Keratinocyte (primary cell): Measurements from ENCODE around the gene NKX2-4. TPM values are rescaled to one million over a fixed set of nuclear protein-coding genes. Genes with fewer than 3 reads are reported as not detected.

Source experiments
- DNase-seq: peaks from one replicate; pipeline ENCODE4 v3.0.0-alpha.2; 2011; ENCODE audit warnings: low read depth, missing footprints, low spot score
- FAIRE-seq: peaks from 2 replicates; lab custom pipeline; 2011; peaks lifted over from hg19 to GRCh38; lab: Jason Lieb, UNC
- H2AFZ ChIP-seq: 2 replicates; pipeline ENCODE4 v1.6.0; 2012; ENCODE audit warnings: low read length, control low read depth, inconsistent platforms; ENCODE audit not compliant: control insufficient read depth
- H3K27ac ChIP-seq: 2 replicates; pipeline ENCODE4 v1.5.1; 2011; ENCODE audit warnings: low read length; ENCODE audit not compliant: control insufficient read depth, insufficient read depth
- H3K27me3 ChIP-seq: 3 replicates; pipeline ENCODE4 v1.6.0; 2011; ENCODE audit warnings: low read length; ENCODE audit not compliant: control insufficient read depth, insufficient read depth; ENCODE audit errors: extremely low read depth
- H3K36me3 ChIP-seq, 2 experiments: 2 replicates in 1 of 2; 3 replicates in 1 of 2; pipeline ENCODE4 v1.5.1; 2011; ENCODE audit warnings: low read length in 2 of 2, mild to moderate bottlenecking in 1 of 2; ENCODE audit not compliant: control insufficient read depth in 2 of 2, insufficient read depth in 2 of 2; ENCODE audit errors: extremely low read depth in 1 of 2
- H3K4me1 ChIP-seq: 3 replicates; pipeline ENCODE4 v1.5.1; 2011; ENCODE audit warnings: low read length; ENCODE audit not compliant: control insufficient read depth, insufficient read depth; ENCODE audit errors: extremely low read depth
- H3K4me2 ChIP-seq: 3 replicates; pipeline ENCODE4 v1.6.0; 2011; ENCODE audit warnings: low read depth, low read length; ENCODE audit not compliant: control insufficient read depth, insufficient read depth; ENCODE audit errors: extremely low read depth
- H3K4me3 ChIP-seq, 3 experiments: fragments of 200-600 bp in 1 of 3; sonication (generic) in 1 of 3; 2 replicates in 2 of 3; 3 replicates in 1 of 3; pipeline ENCODE4 v1.5.1; 2011 to 2016; ENCODE audit warnings: low read length in 3 of 3, mild to moderate bottlenecking in 3 of 3, control low read depth in 2 of 3, inconsistent platforms in 1 of 3, low read depth in 1 of 3, mixed read lengths in 1 of 3, mixed run types in 1 of 3, moderate library complexity in 1 of 3; ENCODE audit not compliant: control insufficient read depth in 2 of 3, insufficient read depth in 2 of 3; ENCODE audit errors: extremely low read depth in 1 of 3
- H3K79me2 ChIP-seq: 2 replicates; pipeline ENCODE4 v1.6.0; 2012; ENCODE audit warnings: low read length; ENCODE audit not compliant: control insufficient read depth, insufficient read depth
- H3K9ac ChIP-seq: 3 replicates; pipeline ENCODE4 v1.6.0; 2011; ENCODE audit warnings: low read length; ENCODE audit not compliant: control insufficient read depth, insufficient read depth; ENCODE audit errors: extremely low read depth
- H3K9me1 ChIP-seq: 3 replicates; pipeline ENCODE4 v1.6.0; 2011; ENCODE audit warnings: low read length; ENCODE audit not compliant: control insufficient read depth, insufficient read depth; ENCODE audit errors: extremely low read depth
- H3K9me3 ChIP-seq: 2 replicates; pipeline ENCODE4 v1.5.1; 2012; ENCODE audit warnings: low read depth, low read length; ENCODE audit not compliant: control insufficient read depth
- H4K20me1 ChIP-seq: 3 replicates; pipeline ENCODE4 v1.6.0; 2011; ENCODE audit warnings: low read length; ENCODE audit not compliant: control insufficient read depth, insufficient read depth; ENCODE audit errors: extremely low read depth
- EZH2 ChIP-seq: IDR thresholded peaks from one replicate; pipeline ENCODE4 v1.6.1; 2012; ENCODE audit warnings: inconsistent platforms, mild to moderate bottlenecking, low read length, moderate library complexity
- dilution Hi-C: fragments of 300-500 bp; cut with MboI; formaldehyde crosslinking; loops from one replicate; pipeline ENCODE4 v1.7.0; 2020; ENCODE audit warnings: low sequenced_read_pairs; ENCODE audit not compliant: extremely low pct_ligation_motif_present
- polyA plus RNA-seq, 5 experiments: library from polyadenylated mRNA; depleted of rRNA in 3 of 5; stranded (reverse) in 3 of 5; stranded (forward) in 1 of 5; unstranded in 1 of 5; fragments of >200 nt; gene quantifications; 1 replicate in 1 of 5; 2 replicates in 3 of 5; 3 replicates in 1 of 5; pipeline versions ENCODE4 v1.2.1 to v1.2.3, GENCODE V29; 2011 to 2012; ENCODE audit warnings: missing spikeins in 2 of 5, low read depth in 1 of 5, low replicate concordance in 1 of 5
- TF ChIP-seq, protein P1 (sequence below), 3 experiments: IDR thresholded peaks in 1 of 3; conservative IDR thresholded peaks in 1 of 3; optimal IDR thresholded peaks in 1 of 3; 2 replicates in 2 of 3; 3 replicates in 1 of 3; pipeline versions ENCODE3 to v1.5.1; 2011; ENCODE audit warnings: low read length in 3 of 3, mild to moderate bottlenecking in 3 of 3, moderate library complexity in 2 of 3, control low read depth in 1 of 3, inconsistent platforms in 1 of 3; ENCODE audit not compliant: insufficient read depth in 2 of 3; ENCODE audit errors: extremely low read depth in 1 of 3

Gene NKX2-4
- polyA plus RNA-seq, 1 donor (not counting 4 experiments of a cell fraction or from before 2014, with no cell fraction given): not detected

DNA sequence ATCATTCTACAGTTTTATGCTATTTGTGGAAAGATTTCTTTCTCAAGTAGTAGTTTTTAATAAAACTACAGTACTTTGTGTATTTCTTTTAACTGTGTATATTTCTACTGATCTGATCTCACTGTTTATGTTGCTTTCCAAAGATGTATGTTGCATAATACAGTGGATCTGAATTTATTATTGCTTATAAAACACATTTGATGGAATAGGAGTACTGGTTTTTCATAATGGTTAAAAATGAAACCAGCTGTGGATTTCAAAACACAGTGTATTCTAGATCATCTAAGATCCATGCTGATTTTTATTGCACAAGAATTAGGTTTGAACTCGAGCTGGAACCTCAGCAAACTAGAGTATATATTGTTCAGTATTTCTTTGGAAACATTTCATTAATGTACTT lies 8.0 kb downstream of the NKX2-4 start:
- H3K4me3 ChIP-seq: no peak overlapping the region
- no peak overlapping the region for H3K9ac ChIP-seq
- H3K9me3 ChIP-seq: no peaks in the 10 kb centered on the region
- TF ChIP-seq EZH2: no peak
- TF ChIP-seq, protein P1, sequence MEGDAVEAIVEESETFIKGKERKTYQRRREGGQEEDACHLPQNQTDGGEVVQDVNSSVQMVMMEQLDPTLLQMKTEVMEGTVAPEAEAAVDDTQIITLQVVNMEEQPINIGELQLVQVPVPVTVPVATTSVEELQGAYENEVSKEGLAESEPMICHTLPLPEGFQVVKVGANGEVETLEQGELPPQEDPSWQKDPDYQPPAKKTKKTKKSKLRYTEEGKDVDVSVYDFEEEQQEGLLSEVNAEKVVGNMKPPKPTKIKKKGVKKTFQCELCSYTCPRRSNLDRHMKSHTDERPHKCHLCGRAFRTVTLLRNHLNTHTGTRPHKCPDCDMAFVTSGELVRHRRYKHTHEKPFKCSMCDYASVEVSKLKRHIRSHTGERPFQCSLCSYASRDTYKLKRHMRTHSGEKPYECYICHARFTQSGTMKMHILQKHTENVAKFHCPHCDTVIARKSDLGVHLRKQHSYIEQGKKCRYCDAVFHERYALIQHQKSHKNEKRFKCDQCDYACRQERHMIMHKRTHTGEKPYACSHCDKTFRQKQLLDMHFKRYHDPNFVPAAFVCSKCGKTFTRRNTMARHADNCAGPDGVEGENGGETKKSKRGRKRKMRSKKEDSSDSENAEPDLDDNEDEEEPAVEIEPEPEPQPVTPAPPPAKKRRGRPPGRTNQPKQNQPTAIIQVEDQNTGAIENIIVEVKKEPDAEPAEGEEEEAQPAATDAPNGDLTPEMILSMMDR (optimal IDR thresholded peaks at IDR 0.05 in 1 of 3, IDR thresholded peaks at IDR 0.05 in 1 of 3, conservative IDR thresholded peaks at IDR 0.05 in 1 of 3; ENCODE audit: extremely low read depth in 1 of 3, insufficient read depth in 2 of 3, low read length in 3 of 3): no peak
- no peak overlapping the region for H3K4me2 ChIP-seq
- FAIRE-seq (no peak), DNase-seq (no peak)
- peaks cover 0 to 12% of the 10 kb centered on the region in 2 experiments for H3K36me3 ChIP-seq
- H3K27ac ChIP-seq: no peak overlapping the region
- no peaks in the 10 kb centered on the region for H4K20me1 ChIP-seq
- peaks cover 27% of the 10 kb centered on the region for H3K27me3 ChIP-seq
- no peaks in the 10 kb centered on the region for H3K4me1 ChIP-seq
- dilution Hi-C loops: loop anchor here (10.0 kb wide), 1 partner anchor 65 kb away; no protein-coding TSS in a partner anchor
- H2AFZ ChIP-seq: no peak overlapping the region
- H3K79me2 ChIP-seq: no peaks in the 10 kb centered on the region
- H3K9me1 ChIP-seq: no peaks in the 10 kb centered on the region

DNA sequence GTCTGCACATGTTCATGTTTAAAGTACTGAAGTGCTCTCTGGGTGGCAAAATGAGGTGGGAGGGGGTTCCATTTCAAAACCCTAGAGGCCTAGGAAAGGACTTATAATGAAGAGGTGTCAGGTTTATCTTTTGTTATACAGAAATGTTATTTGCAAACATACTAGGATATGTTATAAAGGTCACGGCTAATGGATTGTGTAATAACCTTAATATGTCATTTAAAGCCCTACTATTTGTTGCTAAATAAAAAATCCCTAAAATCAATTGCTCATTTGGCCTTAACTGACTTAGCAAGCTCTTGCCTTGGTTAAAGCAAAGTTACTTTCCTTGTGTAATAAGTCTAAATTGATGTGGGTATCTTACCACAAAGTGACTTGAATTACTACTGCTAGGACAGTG lies 8.8 kb downstream of the NKX2-4 start:
- Histone ChIP-seq H3K36me3 (peaks cover 0 to 17% of the 10 kb centered on the region in 2 experiments), H3K4me1 (no peaks in the 10 kb centered on the region), H2AFZ (no peak overlapping the region), H3K27ac (no peak overlapping the region), H3K9me1 (no peaks in the 10 kb centered on the region), H3K9ac (no peak overlapping the region), H4K20me1 (no peaks in the 10 kb centered on the region), H3K27me3 (peaks cover 21% of the 10 kb centered on the region), H3K9me3 (no peaks in the 10 kb centered on the region), H3K4me2 (no peak overlapping the region), H3K79me2 (no peaks in the 10 kb centered on the region), H3K4me3 (no peak overlapping the region)
- FAIRE-seq: no peak
- no peak for DNase-seq
- dilution Hi-C loops: loop anchor here (10.0 kb wide), 1 partner anchor 64 kb away; no protein-coding TSS in a partner anchor
- TF ChIP-seq EZH2: no peak
- TF ChIP-seq, protein P1 (optimal IDR thresholded peaks at IDR 0.05 in 1 of 3, IDR thresholded peaks at IDR 0.05 in 1 of 3, conservative IDR thresholded peaks at IDR 0.05 in 1 of 3; ENCODE audit: extremely low read depth in 1 of 3, insufficient read depth in 2 of 3, low read length in 3 of 3): no peak
